GM13976 (cell line): ENCODE results near the gene COMMD7.
"Not testable (repeated sequence)": the region's sequence is repeated elsewhere in the genome, so short reads cannot be mapped to it uniquely, and the experiment has no call there.

Experiments used
- DNase-seq: peaks from one replicate; pipeline ENCODE4 v3.0.0; 2012; ENCODE audit warnings: low spot score
- in situ Hi-C: fragments of 300-500 bp; cut with MboI; formaldehyde crosslinking; loops from one replicate; pipeline ENCODE4 v1.12.0; 2022; ENCODE audit warnings: low sequenced_read_pairs, mixed read lengths, inconsistent platforms; ENCODE audit not compliant: unreplicated experiment
- TF ChIP-seq, protein P1 (sequence below): IDR thresholded peaks from 2 replicates; pipeline ENCODE4 v1.5.1; 2012; ENCODE audit warnings: borderline replicate concordance, mild to moderate bottlenecking; ENCODE audit not compliant: insufficient read depth; ENCODE audit errors: extremely low read depth, missing control alignments, control extremely low read depth

COMMD7 gene

DNA sequence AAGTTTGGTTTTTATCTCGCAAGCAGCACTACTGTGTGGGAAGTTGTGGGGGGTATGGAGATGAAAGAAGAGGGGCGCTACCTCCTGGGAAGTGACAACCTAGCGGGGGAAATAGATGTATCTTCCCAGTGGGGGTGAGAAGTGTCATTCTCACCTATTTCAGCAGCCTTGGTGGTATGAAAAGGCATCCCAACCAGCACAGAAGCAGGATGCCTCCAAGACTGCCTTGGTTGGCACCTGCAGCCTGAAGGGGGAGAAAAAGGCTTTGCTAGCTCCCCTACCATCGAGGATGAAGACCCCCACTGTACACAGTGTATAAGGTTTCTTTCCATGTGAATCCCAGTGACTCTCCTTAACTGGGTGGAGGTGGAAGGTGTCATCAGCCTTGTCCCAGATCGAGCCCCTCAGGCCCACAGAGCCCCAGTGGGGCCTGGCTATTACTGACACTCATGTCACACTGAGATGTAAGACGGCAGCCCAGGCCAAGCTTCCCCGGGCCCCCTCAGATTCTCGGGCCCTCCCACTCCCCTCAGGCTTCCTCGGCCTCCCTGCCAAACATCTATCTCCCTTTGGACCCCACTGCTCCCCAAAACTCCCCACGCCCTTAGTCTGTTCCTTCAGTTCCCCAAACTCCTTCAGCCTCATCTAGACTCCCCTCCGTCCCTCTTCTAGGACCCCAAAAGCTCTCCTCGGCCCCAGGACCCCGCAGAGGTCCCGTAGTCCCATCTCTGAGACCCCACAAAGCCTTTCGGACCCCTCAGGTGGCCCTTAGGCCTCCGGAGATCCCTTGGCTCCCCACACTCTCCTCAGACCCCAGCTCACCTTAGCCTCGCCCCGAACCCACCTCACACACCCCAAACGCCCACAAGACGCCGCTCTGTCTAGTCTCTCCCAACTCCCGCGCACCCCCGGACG lies 688 bp downstream of the COMMD7 start:
- in situ Hi-C loops, result no loop called here
- TF ChIP-seq, protein P1, sequence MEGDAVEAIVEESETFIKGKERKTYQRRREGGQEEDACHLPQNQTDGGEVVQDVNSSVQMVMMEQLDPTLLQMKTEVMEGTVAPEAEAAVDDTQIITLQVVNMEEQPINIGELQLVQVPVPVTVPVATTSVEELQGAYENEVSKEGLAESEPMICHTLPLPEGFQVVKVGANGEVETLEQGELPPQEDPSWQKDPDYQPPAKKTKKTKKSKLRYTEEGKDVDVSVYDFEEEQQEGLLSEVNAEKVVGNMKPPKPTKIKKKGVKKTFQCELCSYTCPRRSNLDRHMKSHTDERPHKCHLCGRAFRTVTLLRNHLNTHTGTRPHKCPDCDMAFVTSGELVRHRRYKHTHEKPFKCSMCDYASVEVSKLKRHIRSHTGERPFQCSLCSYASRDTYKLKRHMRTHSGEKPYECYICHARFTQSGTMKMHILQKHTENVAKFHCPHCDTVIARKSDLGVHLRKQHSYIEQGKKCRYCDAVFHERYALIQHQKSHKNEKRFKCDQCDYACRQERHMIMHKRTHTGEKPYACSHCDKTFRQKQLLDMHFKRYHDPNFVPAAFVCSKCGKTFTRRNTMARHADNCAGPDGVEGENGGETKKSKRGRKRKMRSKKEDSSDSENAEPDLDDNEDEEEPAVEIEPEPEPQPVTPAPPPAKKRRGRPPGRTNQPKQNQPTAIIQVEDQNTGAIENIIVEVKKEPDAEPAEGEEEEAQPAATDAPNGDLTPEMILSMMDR, result no peak
- DNase-seq, result no peak

DNA sequence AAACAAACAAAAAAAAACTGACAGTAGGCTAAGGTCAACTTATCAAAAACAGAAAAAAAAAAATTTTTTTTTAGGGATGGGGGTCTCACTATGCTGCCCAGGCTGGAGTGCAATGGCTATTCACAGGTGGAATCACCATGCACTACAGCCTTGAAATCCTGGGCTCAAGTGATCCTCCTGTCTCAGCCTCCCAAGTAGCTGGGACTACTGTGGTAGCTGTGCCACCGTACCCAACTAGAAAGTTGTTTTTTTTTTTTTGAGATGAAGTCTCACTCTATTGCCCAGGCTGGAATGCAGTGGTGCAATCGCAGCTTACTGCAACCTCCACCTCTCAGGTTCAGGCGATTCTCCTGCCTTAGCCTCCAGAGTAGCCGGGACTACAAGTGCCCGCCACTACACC lies 2.1 kb downstream of the COMMD7 start:
- no peak for DNase-seq
- in situ Hi-C loops, result no loop called here
- TF ChIP-seq, protein P1, result no peak

DNA sequence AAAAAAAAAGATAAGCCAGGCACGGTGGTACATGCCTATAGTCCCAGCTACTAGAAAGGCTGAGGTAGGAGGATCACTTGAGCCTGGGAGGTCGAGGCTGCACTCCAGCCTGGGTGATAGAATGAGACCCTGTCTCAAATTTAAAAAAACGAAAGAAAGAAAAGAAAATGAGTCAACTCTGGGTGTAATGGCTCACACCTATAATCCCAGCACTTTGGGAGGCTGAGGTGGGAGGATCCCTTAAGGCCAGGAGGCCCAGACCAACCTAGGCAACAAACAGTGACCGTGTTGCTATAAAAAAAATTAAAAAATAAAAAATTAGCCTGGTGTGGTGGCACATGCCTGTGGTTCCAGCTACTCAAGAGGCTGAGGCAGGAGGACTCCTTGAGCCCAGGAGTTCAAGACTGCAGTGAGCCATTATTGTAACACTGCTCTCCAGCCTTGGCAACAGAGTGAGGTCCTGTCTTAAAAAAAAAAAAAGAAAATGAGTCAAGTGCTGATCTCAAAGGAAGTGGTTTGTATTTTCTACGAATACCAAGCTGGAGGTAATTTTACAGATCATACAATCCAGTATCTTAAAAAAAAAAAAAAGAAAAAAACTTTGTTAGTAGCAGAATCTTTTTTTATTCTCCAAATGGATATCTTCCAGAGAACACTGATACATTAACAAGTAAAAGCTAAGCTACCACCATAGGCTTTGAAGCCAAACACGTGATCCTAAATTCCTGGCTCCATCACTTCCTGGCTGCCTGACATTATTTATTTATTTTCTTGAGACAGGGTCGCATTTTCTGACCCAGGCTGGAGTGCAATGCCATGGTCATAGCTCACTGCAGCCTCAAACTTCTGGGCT lies 5.7 kb downstream of the COMMD7 start:
- TF ChIP-seq, protein P1, result no peak

DNA sequence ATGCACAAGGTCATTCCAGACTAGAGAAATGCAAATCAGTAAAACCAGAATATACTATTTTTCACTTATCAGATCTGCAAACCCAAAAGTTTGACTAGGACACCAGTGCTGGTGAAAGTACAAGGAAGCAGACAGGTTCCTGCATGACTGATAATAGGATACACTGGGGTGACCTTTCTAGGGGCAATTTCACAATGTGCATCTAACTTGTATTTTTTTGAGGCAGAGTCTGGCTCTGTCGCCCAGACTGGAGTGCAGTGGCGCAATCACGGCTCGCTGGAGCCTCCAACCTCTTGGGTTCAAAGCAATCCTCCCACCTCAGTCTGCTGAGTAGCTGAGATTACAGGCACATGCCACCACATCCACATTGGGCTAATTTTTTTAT lies 11.4 kb downstream of the COMMD7 start:
- DNase-seq, result no peak
- TF ChIP-seq, protein P1, result no peak
- in situ Hi-C loops, result no loop called here

More for the DNA sequence above, 5.7 kb downstream of the COMMD7 start:
- no peak for DNase-seq
- in situ Hi-C loops, result no loop called here

DNA sequence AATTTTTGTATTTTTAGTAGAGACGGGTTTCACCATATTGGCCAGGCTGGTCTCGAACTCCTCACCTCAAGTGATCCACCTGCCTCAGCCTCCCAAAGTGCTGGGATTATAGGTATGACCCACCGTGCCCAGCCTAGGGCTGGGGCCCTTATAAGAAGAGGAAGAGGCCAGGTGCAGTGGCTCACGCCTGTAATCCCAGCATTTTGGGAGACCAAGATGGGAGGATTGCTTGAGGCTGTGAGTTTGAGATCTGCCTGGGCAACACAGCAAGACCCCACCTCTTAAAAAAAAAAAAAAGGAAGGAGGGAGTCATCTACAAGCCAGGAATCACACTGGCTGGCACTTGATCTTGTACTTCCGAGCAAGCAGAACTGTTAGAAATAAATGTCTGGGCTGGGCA lies 13.9 kb downstream of the COMMD7 start:
- DNase-seq, in situ Hi-C loops: not testable (repeated sequence)

DNA sequence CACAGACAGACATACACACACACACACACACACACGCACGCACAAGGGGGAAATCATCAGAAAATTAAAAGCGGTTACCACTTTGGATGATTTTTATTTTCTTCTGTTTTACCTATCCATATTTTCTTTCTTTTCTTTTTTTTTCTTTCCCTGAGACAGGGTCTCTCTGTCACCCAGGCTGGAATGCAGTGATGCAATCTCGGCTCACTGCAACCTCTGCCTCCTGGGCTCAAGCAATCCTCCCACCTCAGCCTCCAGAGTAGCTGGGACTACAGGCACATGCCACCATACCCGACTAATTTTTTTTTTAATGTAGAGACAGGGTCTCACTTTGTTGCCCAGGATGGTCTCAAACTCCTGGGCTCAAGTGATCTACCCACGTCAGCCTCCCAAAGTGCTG lies 14.8 kb downstream of the COMMD7 start:
- DNase-seq, in situ Hi-C loops: not testable (repeated sequence)

DNA sequence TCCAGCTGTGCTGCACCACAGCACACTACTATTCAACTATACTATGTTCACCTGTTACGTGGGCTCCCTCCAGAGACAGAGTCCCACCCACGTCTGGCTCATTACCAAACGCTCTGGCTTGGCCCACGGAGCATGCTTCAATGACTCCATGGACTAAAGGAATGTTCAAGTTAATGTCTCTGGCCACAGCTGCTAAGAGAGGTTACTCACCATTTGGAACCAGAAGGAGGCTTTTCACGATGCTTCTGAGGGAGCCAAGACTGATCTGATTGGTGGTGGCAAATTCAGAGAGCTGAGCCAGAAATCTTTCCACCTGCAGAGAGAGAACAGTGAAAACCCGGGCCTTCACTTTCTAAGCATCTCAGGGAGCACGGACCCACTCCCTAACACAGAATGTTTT lies 15.6 kb downstream of the COMMD7 start:
- in situ Hi-C loops, result no loop called here
- TF ChIP-seq, protein P1, result no peak
- DNase-seq, result no peak
